SHP77 treated with DMSO at 0.1 percent for 48 hours (cell line): ENCODE measurements around the gene FMO1.
"Not testable (repeated sequence)": the region's sequence is repeated elsewhere in the genome, so short reads cannot be mapped to it uniquely, and the experiment has no call there.

Source experiments
- DNase-seq: peaks from one replicate; lab custom pipeline; 2025; lab: John Stamatoyannopoulos, UW

Gene FMO1

DNA sequence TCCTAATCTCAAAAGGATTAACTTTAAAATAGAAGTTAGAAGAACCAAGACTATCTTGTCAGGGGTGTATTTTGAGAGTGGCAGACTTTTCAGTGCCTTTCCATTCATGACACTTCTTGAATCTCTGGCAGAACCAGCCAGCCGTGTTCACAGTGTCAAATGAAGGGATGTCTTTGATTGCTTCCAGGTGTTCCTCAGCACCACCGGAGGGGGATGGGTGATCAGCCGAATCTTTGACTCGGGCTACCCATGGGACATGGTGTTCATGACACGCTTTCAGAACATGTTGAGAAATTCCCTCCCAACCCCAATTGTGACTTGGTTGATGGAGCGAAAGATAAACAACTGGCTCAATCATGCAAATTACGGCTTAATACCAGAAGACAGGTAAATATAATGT lies 32.3 kb downstream of the FMO1 start:
- DNase-seq, result no peak

DNA sequence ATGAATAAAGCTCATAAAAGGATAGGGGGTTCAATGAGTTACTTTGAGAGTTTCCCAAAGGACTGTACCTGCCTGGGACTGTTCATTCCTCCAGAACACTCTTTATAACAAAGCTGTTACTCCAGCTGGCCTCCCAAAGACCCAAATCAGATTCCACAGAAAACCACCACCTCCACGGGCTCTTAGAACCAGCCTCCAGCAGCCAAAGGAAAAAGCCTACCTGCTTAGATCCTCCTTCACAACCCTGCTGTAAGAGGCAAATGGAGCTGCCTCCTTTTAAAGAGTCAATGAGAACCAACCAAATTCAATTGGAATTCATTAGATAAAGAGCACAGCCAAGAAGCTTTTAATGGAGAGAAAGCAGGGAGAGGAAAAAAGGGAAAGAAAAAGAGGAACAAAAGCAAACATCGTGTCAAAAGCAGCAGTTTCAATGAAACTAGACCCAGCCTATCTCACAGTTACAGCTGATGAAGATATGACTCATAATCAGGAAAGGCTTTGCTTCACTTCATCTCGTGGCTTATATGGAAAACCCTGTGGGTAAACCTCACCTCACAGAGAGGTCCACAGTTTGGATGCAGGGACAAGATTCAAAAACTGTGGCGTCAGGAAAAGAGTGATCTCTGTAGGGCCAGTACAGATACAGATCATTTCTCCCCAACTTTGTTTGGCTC lies 37.9 kb downstream of the FMO1 start:
- DNase-seq, result no peak

DNA sequence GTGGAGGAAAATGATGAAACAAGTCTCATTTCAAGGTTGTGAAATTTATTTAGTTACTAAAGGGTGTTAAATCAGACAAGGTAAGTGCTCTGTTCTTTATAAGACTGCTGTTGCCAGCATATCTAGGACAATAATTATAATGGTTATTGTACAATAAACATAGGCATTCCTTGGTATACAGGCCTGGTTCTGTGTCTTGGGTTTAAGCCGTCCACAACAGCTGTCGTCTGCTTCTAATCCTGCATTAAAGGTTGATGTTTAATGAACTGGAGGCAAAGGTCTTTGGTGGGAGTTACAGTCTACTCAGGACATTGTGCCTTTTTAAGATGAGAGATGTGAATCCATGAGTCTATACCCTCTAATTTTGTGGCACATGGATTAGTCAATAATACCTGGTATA lies 42.3 kb downstream of the FMO1 start:
- no peak for DNase-seq

- no peak for DNase-seq
Observed at GRCh38 chr1:171292799-171293198, 44.5 kb downstream of the FMO1 start.

GRCh38 chr1:171295383-171295782 lies 47.1 kb downstream of the FMO1 start:
- DNase-seq, result not testable (repeated sequence)

DNA sequence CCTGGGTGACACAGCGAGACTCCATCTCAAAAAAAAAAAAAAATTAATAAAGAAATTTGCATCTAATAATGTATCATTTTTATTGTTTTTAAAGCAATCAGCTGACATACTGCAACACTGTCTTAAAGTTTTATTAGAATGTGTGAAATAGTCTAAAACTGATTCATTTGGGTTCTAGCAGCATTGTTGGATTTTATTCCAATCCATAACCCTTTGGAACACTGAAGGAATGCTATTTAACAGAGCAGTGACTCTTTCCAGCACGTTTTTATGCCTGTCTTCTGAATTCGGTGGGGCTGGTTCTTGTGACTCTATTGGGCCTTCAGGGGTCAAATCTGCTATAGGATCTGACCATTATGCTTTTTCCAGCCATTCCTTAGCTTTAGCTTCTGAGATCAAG lies 47.5 kb downstream of the FMO1 start:
- no peak for DNase-seq

GRCh38 chr1:171296897-171297296 lies 48.6 kb downstream of the FMO1 start:
- DNase-seq, result no peak

DNA sequence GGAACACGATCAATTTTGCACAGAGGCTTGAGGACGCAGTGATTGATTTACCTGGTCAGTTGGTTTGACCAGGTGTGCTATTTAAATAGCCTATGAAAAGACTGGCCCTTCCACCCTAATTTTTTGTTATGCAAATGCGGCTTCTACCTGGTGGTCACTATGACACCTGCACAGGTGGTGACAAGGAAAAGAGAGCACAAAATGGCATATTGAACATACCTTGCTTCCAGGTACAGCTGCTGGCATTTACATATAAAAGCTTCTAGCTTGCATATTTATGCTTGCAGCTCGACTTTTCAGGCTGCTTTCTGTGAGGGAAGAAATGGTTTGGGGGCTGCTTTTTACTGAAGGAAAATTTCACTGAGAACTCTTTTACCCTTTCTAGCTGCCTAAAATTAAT lies 50.4 kb downstream of the FMO1 start:
- DNase-seq, result no peak

GRCh38 chr1:171299342-171299741 lies 51.0 kb downstream of the FMO1 start:
- no peak for DNase-seq

- no peak for DNase-seq
Observed at GRCh38 chr1:171300401-171300800, 52.1 kb downstream of the FMO1 start.

DNA sequence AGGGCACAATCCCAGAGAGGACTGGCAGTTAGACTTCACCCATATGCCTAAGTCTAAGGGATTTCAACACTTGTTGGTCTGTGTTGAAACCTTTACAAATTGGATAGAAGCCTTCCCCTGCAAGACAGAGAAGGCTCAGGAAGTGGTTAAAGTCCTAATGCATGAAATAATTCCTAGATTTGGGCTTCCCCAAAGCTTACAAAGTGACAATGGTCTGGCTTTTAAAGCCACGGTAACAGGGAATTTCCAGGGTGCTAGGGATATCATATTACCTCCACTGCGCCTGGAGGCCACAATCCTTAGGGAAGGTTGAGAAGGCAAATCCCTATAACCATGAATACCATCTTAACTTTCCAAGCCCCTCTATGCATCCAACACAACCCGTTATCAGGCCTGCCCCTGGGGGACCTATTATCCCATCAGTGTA lies 62.4 kb downstream of the FMO1 start:
- no peak for DNase-seq

GRCh38 chr1:171311771-171312558 lies 63.7 kb downstream of the FMO1 start:
- no peak for DNase-seq

DNA sequence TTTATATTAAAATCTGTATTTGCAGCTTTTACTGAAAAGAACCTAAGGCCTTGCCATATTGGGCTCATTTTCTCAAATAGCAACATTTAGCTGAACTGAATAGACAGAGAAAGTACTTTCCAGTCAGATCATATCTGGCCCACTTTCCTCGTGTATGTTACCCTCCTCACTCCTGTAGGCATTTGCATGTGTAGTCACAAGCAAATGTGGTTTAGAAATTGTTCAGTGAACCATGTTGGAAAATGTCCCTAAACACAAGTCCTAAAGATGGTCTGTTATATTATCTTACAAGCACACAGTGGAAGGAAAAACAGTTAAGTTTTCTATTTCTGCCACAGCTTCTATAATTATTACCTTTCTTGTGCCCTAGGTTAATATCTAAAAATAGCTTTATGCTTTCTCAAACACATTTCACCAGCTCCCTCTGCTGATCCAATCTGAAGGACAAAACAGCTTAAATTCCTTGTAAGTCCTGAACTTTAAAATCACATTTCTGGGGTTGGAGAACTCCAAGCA lies 65.1 kb downstream of the FMO1 start:
- DNase-seq, result no peak

GRCh38 chr1:171313835-171314320 lies 65.6 kb downstream of the FMO1 start, which contains the start of gene FMO4:
TSS of gene FMO4 (plus strand) at chr1:171314183. CDS start at chr1:171319826, 5,643 bp downstream.
- peak; percentile 65 for DNase-seq

GRCh38 chr1:171329251-171329650 lies 81.0 kb downstream of the FMO1 start:
- DNase-seq, result no peak

GRCh38 chr1:171334024-171334640 lies 85.8 kb downstream of the FMO1 start:
- no peak for DNase-seq
